ENCODE results near the gene LTF. TPM values are rescaled to one million over a fixed set of nuclear protein-coding genes. Genes with fewer than 3 reads are reported as not detected.
"Not testable (repeated sequence)": the region's sequence is repeated elsewhere in the genome, so short reads cannot be mapped to it uniquely, and the experiment has no call there.

LTF gene
- total and polyA plus RNA-seq, 8 donors = 6.9 to 21.0 (median 11.2) TPM

DNA sequence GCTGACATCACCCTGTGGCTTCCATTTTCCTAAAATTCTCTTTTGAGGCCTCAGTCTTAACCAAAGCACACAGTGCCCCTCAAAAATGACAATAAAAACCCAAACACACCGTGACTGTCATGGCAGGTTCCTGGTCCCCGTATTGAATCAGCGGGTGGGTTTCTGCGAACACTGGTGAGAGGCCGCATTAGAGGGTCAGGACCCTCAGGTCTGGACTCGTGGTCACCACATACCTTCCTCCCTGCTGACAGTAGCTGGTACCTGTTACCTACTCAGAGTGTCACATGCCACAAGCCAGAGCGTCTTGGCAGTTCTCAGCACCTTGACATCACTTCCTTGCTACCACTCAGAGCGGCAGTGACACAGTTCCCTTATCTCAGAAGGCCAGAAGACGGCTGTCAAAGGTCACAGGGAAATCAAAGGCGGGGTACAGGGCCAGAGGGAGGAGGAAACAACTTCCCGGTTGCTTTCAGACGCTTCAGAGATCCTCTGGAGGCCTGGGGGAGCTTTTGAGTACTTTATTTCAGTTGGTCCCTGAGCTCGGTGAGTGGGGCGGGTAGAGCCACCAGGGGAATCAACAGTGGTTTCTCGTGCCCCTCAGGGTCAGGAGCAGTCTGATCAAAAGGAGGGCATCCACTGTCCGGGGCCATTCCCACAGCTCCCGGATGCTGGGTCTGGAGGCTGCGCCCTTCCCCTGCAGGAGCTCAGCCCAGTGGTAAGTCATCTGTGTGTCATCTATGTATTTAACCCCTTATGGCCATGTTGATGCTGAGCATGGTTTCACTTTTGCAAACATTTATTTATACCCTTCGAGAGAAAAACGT, 57.7 kb downstream of the LTF start, which contains the start of the genes CCR5AS and CCRL2:
Gene CCR5AS (minus strand): TSS at position 279 of the 824 bp plus-strand sequence.
Gene CCRL2 (plus strand): TSS at position 472 of the 824 bp plus-strand sequence. CDS start 821 bp downstream, outside the sequence.
- peak; percentile 83 to 88 (median 84) for ATAC-seq
- Histone ChIP-seq H3K9me3 (no peaks in the 10 kb centered on the region), H3K27me3 (no peaks in the 10 kb centered on the region), H3K27ac (peak within 1 kb of the TSS in 2 of 4 donors; percentile 67 to 73), H3K4me3 (peak within 1 kb of the TSS in 1 of 4 donors; percentile 24), H3K4me1 (peaks cover 0 to 21% (median 4%) of the 10 kb centered on the region in 3 donors), H3K36me3 (no peaks in the 10 kb centered on the region)
- TF ChIP-seq, protein P1, sequence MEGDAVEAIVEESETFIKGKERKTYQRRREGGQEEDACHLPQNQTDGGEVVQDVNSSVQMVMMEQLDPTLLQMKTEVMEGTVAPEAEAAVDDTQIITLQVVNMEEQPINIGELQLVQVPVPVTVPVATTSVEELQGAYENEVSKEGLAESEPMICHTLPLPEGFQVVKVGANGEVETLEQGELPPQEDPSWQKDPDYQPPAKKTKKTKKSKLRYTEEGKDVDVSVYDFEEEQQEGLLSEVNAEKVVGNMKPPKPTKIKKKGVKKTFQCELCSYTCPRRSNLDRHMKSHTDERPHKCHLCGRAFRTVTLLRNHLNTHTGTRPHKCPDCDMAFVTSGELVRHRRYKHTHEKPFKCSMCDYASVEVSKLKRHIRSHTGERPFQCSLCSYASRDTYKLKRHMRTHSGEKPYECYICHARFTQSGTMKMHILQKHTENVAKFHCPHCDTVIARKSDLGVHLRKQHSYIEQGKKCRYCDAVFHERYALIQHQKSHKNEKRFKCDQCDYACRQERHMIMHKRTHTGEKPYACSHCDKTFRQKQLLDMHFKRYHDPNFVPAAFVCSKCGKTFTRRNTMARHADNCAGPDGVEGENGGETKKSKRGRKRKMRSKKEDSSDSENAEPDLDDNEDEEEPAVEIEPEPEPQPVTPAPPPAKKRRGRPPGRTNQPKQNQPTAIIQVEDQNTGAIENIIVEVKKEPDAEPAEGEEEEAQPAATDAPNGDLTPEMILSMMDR (IDR thresholded peaks at IDR 0.05) = no peak
- intact Hi-C loops (cut with DNase I) = no loop called here
- no peak for FAIRE-seq
- DNase-seq = peak in 4 of 6 donors; percentile 55 to 66 (median 60)
- 53 to 54% methylated on average over 20 of the region's 20 CpGs for WGBS, 2 donors

DNA sequence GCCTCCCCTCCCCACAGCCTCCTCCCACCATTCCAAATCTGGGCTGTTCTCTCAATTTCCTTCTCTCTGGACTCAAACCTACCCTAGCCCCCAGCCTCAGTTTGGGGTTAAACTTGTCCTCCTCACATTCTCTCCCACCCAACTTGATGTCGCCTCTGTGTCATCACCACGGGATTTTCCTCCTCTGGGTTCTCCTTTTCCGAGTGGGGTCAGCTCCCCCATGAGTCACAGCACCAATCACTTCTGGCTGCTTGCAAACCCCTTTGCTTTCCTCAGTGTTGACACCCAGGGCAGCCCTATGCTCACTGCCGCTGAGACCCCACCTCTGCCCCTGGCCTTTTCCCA, 58.3 kb downstream of the LTF start:
- Histone ChIP-seq H3K4me3 (no peak overlapping the region), H3K4me1 (peaks cover 0 to 21% (median 4%) of the 10 kb centered on the region in 3 donors), H3K9me3 (no peaks in the 10 kb centered on the region), H3K36me3 (no peaks in the 10 kb centered on the region), H3K27ac (peak overlapping the region in 2 of 4 donors; percentile 67 to 73), H3K27me3 (no peaks in the 10 kb centered on the region)
- TF ChIP-seq, protein P1 (IDR thresholded peaks at IDR 0.05) = no peak
- no peak for FAIRE-seq
- intact Hi-C loops (cut with DNase I) = no loop called here
- ATAC-seq = peak in 3 of 4 donors; percentile 13 to 33 (median 24)
- DNase-seq = no peak
- whole genome bisulfite sequencing, 2 donors = 91 to 92% methylated on average over 4 of the region's 4 CpGs

DNA sequence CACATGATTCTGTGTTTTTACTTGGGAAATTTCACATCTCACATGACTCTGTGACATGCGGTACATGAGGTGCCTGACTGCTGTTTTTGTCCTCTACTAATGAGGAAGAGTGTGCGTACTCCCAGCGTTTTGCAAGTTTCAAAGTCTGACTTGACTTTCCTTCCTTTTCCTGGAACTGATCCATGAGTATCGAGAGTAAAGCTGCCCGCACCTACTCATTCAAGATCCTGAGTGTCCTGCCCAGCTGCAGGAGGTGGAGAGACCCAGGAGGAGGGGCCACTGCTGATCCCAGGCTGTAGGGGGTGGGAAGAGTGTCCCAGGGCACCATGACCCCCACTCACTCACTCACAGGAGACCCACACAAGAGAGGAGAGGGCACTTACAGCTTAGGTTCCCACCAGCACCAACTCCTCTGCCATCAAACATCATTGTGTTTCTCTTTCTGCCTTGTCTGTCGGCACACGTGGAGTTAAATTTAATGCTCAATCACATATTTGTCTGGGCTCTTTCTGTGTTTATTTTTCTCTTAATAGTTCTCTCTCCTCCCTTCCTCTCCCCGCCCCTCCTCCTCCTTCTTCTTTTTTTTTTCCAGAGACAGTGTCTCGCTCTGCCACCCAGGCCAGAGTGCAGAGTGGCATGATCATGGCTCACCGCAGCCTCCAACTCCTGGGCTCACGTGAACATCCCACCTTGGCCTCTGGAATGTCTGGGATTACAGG, 59.2 kb downstream of the LTF start:
- DNase-seq = peak in 2 of 6 donors; percentile 15 to 35

DNA sequence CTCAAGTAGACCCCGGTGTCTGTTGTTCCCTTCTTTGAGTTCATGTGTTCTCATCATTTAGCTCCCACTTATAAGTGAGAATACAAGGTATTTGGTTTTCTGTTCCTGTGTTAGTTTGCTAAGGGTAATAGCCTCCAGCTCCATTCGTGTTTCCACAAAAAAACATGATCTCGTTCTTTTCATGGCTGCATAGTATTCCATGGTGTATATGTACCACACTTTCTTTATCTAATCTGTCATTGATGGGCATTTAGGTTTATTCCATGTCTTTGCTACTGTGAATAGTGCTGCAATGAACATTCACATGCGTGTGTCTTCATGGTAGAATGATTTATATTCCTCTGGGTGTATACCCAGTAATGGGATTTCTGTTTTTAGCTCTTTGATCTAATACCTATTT, 61.8 kb downstream of the LTF start:
- H3K9me3 ChIP-seq; ATAC-seq; intact Hi-C loops (cut with DNase I); FAIRE-seq; H3K36me3 ChIP-seq; H3K27ac ChIP-seq; H3K27me3 ChIP-seq; DNase-seq; H3K4me3 ChIP-seq: not testable (repeated sequence)
- peaks cover 0 to 21% (median 4%) of the 10 kb centered on the region in 3 donors for H3K4me1 ChIP-seq
- 85% methylated on average over 4 of the region's 4 CpGs for WGBS, 2 donors

More for the DNA sequence above, 59.2 kb downstream of the LTF start:
- H3K9me3 ChIP-seq = no peaks in the 10 kb centered on the region
- no peaks in the 10 kb centered on the region for H3K36me3 ChIP-seq
- peaks cover 0 to 21% (median 4%) of the 10 kb centered on the region in 3 donors for H3K4me1 ChIP-seq
- no peaks in the 10 kb centered on the region for H3K27me3 ChIP-seq
- peak overlapping the region in 2 of 4 donors; percentile 67 to 73 for H3K27ac ChIP-seq
- TF ChIP-seq, protein P1 (IDR thresholded peaks at IDR 0.05) = no peak
- WGBS, 2 donors = 9 to 13% methylated on average over 11 of the region's 11 CpGs
- ATAC-seq = peak; percentile 43 to 71 (median 60)
- intact Hi-C loops (cut with DNase I) = no loop called here
- peak overlapping the region in 1 of 4 donors; percentile 11 for H3K4me3 ChIP-seq
- FAIRE-seq = no peak

DNA sequence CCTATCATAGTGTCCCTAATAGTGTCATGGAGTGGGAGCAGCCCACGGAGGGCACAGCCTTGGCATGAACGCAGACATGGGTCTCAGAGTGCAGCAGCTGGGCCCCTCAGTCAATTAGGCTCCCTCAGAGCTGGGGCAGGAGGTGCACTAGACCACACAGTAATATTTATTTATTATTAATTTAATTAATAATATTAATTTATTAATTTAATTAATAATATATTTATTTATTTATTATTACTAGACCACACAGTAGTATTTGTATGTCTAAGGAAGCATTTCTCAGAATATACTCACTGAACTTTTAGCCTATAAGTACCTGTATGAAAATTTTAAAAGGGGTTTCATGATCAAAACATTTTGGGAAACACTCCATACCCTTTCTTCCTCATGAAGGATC, 63.1 kb downstream of the LTF start:
- Histone ChIP-seq H3K9me3 (no peaks in the 10 kb centered on the region), H3K27me3 (no peaks in the 10 kb centered on the region), H3K4me3 (no peak overlapping the region), H3K27ac (no peak overlapping the region), H3K4me1 (peaks cover 0 to 15% (median 2%) of the 10 kb centered on the region in 3 donors), H3K36me3 (no peaks in the 10 kb centered on the region)
- WGBS, 2 donors = 96 to 100% methylated on average over 2 of the region's 2 CpGs
- no peak for DNase-seq
- TF ChIP-seq, protein P1 (IDR thresholded peaks at IDR 0.05) = no peak
- no peak for ATAC-seq
- intact Hi-C loops (cut with DNase I) = no loop called here
- no peak for FAIRE-seq

Measured in pancreas (tissue), 10 donors.